Measurements from ENCODE around the gene TCF15.

- TF ChIP-seq, protein P1, sequence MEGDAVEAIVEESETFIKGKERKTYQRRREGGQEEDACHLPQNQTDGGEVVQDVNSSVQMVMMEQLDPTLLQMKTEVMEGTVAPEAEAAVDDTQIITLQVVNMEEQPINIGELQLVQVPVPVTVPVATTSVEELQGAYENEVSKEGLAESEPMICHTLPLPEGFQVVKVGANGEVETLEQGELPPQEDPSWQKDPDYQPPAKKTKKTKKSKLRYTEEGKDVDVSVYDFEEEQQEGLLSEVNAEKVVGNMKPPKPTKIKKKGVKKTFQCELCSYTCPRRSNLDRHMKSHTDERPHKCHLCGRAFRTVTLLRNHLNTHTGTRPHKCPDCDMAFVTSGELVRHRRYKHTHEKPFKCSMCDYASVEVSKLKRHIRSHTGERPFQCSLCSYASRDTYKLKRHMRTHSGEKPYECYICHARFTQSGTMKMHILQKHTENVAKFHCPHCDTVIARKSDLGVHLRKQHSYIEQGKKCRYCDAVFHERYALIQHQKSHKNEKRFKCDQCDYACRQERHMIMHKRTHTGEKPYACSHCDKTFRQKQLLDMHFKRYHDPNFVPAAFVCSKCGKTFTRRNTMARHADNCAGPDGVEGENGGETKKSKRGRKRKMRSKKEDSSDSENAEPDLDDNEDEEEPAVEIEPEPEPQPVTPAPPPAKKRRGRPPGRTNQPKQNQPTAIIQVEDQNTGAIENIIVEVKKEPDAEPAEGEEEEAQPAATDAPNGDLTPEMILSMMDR (IDR thresholded peaks at IDR 0.05): no peak
- TF ChIP-seq POLR2A (IDR thresholded peaks at IDR 0.05) (no peak), EP300 (IDR thresholded peaks at IDR 0.05) (no peak)
Measured at GRCh38 chr20:574297-574942, 35.7 kb downstream of the TCF15 start.
